Colonic mucosa (tissue), 4 donors: ENCODE results near the gene NEGR1. TPM values are rescaled to one million over a fixed set of nuclear protein-coding genes. Genes with fewer than 3 reads are reported as not detected.

Experiments
- DNase-seq: peaks from one replicate; pipeline ENCODE4 v3.0.0-alpha.2; 2020
- H3K27ac ChIP-seq: fragments of 200-600 bp; one replicate; pipeline ENCODE4 v1.8.0; 2021
- H3K27me3 ChIP-seq: fragments of 200-600 bp; one replicate; pipeline ENCODE4 v1.8.0; 2021
- H3K36me3 ChIP-seq: fragments of 200-600 bp; one replicate; pipeline ENCODE4 v1.8.0; 2021
- H3K4me1 ChIP-seq: fragments of 200-600 bp; one replicate; pipeline ENCODE4 v1.8.0; 2021; ENCODE audit warnings: mild to moderate bottlenecking
- H3K4me3 ChIP-seq: fragments of 200-600 bp; one replicate; pipeline ENCODE4 v1.8.0; 2021
- H3K9ac ChIP-seq, 2 donors: one replicate each; pipeline ENCODE4 v1.7.0; 2013; ENCODE audit warnings: control low read depth in 2 of 2, low read depth in 2 of 2, low read length in 2 of 2
- H3K9me3 ChIP-seq: fragments of 200-600 bp; one replicate; pipeline ENCODE4 v1.8.0; 2021
- CTCF ChIP-seq: fragments of 200-600 bp; IDR thresholded peaks from one replicate; pipeline ENCODE4 v1.8.0; 2022; ENCODE audit warnings: antibody characterized with exemption, mild to moderate bottlenecking
- intact Hi-C: fragments of 100-400 bp; cut with DNase I; formaldehyde crosslinking; loops from one replicate; pipeline ENCODE4 v1.14.1; 2022
- total RNA-seq, 2 donors: library from RNA; stranded (reverse); fragmentation: NEBNext Ultra II Directional in 1 of 2; extraction: Animal tissue kit (Norgen Biotek cat#: 25700) in 1 of 2; gene quantifications; one replicate each; pipeline ENCODE4 v1.2.1, GENCODE V29; 2021
- donor health status: healthy.
- donor health status: DM: no; HTN: no; CAD: no.
- donor health status: DM: no; HTN: no; CAD: no.

The NEGR1 gene
- total RNA-seq, 2 donors from 2014 or later, result 4.0 to 9.2 TPM

GRCh38 chr1:71599306-71599705 is 683.0 kb downstream of the NEGR1 start:
- Histone ChIP-seq H3K27me3 (no peaks in the 10 kb centered on the region), H3K4me3 (no peak overlapping the region), H3K9me3 (no peaks in the 10 kb centered on the region), H3K9ac (no peak overlapping the region), H3K27ac (no peak overlapping the region), H3K4me1 (no peaks in the 10 kb centered on the region), H3K36me3 (no peaks in the 10 kb centered on the region)
- no peak for DNase-seq
- intact Hi-C loops, result no loop called here
- TF ChIP-seq CTCF, result no peak

GRCh38 chr1:71593523-71593922 is 688.8 kb downstream of the NEGR1 start:
- Histone ChIP-seq H3K36me3 (no peaks in the 10 kb centered on the region), H3K4me3 (no peak overlapping the region), H3K9me3 (no peaks in the 10 kb centered on the region), H3K27ac (no peak overlapping the region), H3K9ac (no peak overlapping the region), H3K4me1 (no peaks in the 10 kb centered on the region), H3K27me3 (no peaks in the 10 kb centered on the region)
- DNase-seq, result no peak
- intact Hi-C loops, result no loop called here
- TF ChIP-seq CTCF, result no peak

GRCh38 chr1:71592646-71593274 is 689.6 kb downstream of the NEGR1 start:
- H3K9me3 ChIP-seq, result no peaks in the 10 kb centered on the region
- H3K9ac ChIP-seq, result no peak overlapping the region
- H3K27me3 ChIP-seq, result no peaks in the 10 kb centered on the region
- no peaks in the 10 kb centered on the region for H3K36me3 ChIP-seq
- H3K4me3 ChIP-seq, result no peak overlapping the region
- DNase-seq, result no peak
- H3K27ac ChIP-seq, result no peak overlapping the region
- no peak for TF ChIP-seq CTCF
- H3K4me1 ChIP-seq, result no peaks in the 10 kb centered on the region
- intact Hi-C loops, result no loop called here

- DNase-seq, result no peak
- Histone ChIP-seq H3K4me1 (no peaks in the 10 kb centered on the region), H3K4me3 (no peak overlapping the region), H3K27me3 (no peaks in the 10 kb centered on the region), H3K9me3 (no peaks in the 10 kb centered on the region), H3K27ac (no peak overlapping the region), H3K9ac (no peak overlapping the region), H3K36me3 (no peaks in the 10 kb centered on the region)
- intact Hi-C loops, result loop anchor here (5.0 kb wide), 1 partner anchor 448 kb away; no protein-coding TSS in a partner anchor
- no peak for TF ChIP-seq CTCF
Observed at GRCh38 chr1:71589005-71589404, 693.3 kb downstream of the NEGR1 start.

GRCh38 chr1:71587961-71588360 is 694.4 kb downstream of the NEGR1 start:
- H3K27ac ChIP-seq, result no peak overlapping the region
- H3K9me3 ChIP-seq, result no peaks in the 10 kb centered on the region
- no peak overlapping the region for H3K9ac ChIP-seq
- no peaks in the 10 kb centered on the region for H3K27me3 ChIP-seq
- no peak for DNase-seq
- intact Hi-C loops, result loop anchor here (5.0 kb wide), 1 partner anchor 449 kb away; no protein-coding TSS in a partner anchor
- H3K4me3 ChIP-seq, result no peak overlapping the region
- no peaks in the 10 kb centered on the region for H3K36me3 ChIP-seq
- H3K4me1 ChIP-seq, result no peaks in the 10 kb centered on the region
- TF ChIP-seq CTCF, result no peak
